GM10248 (cell line): ENCODE measurements around the gene TFPT.
A peak's percentile ranks its signal among the peaks of the same experiment; 100 is the strongest.
"Not testable (repeated sequence)": the region's sequence is repeated elsewhere in the genome, so short reads cannot be mapped to it uniquely, and the experiment has no call there.

Source experiments
- CTCF ChIA-PET: fragments of 300-600 bp; sonication (Branson Sonifier 250); formaldehyde crosslinking; extraction: SDS; loops from one replicate; lab custom pipeline; 2021; ENCODE audit warnings: antibody characterized with exemption; lab: Yijun Ruan, JAX
- POLR2A ChIA-PET: fragments of 350-650 bp; sonication (Branson Sonifier 250); formaldehyde crosslinking; extraction: SDS; loops from one replicate; lab custom pipeline; 2020; ENCODE audit warnings: antibody characterized with exemption; lab: Yijun Ruan, JAX
- DNase-seq: peaks from one replicate; pipeline ENCODE4 v3.0.0; 2012; ENCODE audit errors: extremely low spot score
- TF ChIP-seq, protein P1 (sequence below): IDR thresholded peaks from 2 replicates; pipeline ENCODE4 v1.5.1; 2012; ENCODE audit warnings: mild to moderate bottlenecking, low read depth; ENCODE audit errors: extremely low read depth, missing control alignments, control extremely low read depth

The TFPT gene

DNA sequence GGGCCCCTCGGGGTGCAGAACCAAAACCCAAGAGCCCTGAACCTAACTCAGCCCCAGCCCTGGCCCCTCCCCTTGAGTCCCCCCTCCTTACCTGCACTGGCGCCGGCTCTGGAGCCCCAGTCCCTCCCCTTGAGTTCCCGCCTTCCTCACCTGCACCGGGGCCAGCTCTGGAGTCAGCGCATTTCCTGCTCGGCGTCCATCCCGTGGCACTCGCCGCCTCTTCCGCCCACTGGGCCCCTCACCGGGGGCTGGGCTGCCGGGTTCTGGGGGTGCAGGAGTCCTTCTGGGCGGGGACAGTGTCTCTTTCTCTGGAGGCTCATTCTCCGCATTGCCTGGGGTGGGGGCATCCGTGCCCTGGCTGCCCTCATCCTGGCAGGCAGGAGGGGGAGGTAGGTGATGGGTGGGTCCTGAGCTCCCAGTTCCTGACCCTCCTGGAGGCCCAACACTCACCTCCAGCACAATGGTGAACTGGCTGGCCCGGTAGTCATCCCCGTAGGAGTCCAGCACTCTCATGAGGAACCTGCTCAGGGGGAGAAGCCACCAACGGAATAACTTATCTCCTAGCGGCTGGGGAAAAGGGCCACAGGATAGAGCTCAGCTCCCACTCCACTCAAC is 7.5 kb downstream of the TFPT start:
- DNase-seq: no peak
- TF ChIP-seq, protein P1, sequence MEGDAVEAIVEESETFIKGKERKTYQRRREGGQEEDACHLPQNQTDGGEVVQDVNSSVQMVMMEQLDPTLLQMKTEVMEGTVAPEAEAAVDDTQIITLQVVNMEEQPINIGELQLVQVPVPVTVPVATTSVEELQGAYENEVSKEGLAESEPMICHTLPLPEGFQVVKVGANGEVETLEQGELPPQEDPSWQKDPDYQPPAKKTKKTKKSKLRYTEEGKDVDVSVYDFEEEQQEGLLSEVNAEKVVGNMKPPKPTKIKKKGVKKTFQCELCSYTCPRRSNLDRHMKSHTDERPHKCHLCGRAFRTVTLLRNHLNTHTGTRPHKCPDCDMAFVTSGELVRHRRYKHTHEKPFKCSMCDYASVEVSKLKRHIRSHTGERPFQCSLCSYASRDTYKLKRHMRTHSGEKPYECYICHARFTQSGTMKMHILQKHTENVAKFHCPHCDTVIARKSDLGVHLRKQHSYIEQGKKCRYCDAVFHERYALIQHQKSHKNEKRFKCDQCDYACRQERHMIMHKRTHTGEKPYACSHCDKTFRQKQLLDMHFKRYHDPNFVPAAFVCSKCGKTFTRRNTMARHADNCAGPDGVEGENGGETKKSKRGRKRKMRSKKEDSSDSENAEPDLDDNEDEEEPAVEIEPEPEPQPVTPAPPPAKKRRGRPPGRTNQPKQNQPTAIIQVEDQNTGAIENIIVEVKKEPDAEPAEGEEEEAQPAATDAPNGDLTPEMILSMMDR: no peak
- ChIA-PET POLR2A (no interaction called here), CTCF (no interaction called here)

DNA sequence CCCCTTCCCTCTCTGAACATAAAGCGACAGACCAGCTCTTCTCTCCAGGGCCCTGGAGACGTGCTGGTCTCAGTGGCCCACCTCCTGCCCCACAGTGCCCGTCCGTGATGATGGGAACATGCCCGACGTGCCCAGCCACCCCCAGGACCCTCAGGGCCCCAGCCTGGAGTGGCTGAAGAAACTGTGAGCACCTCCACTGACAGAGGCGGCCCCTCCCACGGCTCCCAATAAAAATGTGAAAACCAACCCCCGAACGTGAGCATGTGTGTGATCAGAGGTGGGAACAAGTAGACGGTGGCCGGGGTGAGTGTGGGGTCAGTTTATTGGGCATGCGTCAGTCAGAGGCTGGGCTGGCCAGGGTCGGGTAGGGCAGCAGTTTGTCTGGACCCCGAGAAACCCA is 8.7 kb downstream of the TFPT start:
- TF ChIP-seq, protein P1: no peak
- ChIA-PET CTCF (no interaction called here), POLR2A (no interaction called here)
- DNase-seq: no peak

DNA sequence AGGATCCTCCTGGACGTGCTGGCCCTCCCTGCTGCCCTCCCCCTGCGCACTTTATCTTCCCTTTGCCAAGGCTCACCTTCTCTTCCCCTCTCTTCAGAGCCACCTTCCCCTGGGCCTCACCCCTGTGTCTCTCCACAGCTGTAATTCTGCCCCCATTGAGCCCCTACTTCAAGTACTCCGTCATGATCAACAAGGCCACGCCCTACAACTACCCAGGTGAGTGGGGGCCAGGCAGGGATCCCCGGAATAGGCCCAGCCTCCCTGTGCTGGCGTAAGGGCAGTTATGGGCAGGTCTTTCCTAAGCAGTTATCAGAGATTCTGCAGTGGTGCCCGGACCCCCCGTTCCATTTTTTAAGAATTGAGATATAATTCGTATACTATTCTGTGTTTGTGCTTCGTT is 9.7 kb downstream of the TFPT start:
- TF ChIP-seq, protein P1: no peak
- ChIA-PET POLR2A (no interaction called here), CTCF (interaction anchor here (1.3 kb wide), 1 partner anchor 8 kb away, joined by 3 read pairs; no protein-coding TSS in a partner anchor)
- DNase-seq: no peak

DNA sequence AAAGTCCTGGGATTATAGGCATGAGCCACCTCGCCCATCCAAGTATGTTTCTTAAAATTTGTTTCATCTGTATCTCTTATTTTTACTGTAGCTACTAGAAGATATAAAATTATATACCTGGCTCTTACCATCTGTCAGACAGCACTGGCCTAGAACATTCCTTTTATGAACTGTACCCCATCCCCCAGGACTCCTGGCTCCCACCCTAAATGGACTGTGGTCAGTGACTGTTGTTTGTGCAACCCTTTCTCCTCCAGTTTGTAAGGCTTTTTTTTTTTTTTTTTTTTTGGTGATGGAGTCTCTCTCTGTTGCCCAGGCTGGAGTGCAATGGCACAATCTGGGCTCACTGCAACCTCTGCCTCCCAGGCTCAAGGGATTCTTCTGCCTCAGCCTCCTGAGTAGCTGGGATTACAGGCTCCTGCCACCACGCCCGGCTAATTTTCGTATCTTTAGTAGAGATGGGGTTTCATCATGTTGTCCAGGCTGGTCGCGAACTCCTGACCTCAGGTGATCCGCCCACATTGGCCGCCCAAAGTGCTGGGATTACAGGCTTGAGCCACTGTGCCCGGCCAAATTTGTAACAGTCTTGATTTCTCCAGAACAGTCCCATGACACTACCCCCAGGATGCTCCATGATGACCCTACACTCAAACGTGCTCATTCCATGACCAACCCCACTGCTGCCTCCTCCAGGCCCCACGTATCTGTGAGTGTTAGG is 10.3 kb downstream of the TFPT start:
- DNase-seq: no peak
- TF ChIP-seq, protein P1: no peak
- POLR2A ChIA-PET: no interaction called here
- CTCF ChIA-PET: interaction anchor here (1.3 kb wide), 1 partner anchor 9 kb away, joined by 3 read pairs; no protein-coding TSS in a partner anchor

DNA sequence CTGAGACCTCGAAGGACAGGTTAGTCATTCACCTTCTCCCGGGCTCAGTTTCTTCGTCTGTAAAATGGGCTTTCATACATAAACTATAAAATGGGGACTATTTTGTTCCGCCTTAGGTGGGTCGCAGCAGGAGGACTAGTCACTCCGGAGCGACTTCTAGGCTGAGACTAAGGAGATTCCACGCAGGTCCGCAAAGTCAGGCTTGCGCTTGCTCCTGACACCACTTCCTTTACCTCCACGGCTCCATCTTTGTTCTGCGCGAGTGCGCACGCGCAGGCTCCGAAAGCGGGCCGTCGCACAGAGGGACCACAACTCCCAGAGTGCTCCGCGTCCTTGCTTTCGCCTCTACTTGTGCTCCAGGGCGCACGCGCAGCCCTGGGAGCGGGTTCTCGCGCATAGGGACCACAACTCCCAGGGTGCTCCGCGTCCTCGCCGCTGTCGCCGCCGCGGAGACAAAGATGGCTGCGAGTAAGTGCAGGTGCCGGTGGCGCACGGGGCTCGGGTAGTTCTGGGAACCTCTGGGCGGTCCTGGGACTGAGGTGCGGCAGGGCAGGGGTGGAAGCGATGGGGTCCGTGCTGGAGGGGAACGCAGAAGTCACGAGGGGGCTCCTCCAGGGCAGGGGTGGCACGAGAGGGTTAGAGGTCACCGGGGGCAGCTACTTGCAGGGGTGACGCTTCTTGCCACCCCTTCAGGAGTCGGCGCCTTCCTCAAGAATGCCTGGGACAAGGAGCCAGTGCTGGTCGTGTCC is 12.9 kb downstream of the TFPT start, which contains the start of gene NDUFA3:
Gene NDUFA3 (plus strand): TSS at position 435 of the 749 bp plus-strand sequence. CDS start 24 bp downstream, at position 459.
- CTCF ChIA-PET: interaction anchor here (0.7 kb wide), 1 partner anchor 310 kb away, joined by 3 read pairs; no protein-coding TSS in a partner anchor
- TF ChIP-seq, protein P1: no peak
- POLR2A ChIA-PET: interaction anchor here (0.9 kb wide), 1 partner anchor 25 kb away, joined by 3 read pairs; no protein-coding TSS in a partner anchor
- peak; percentile 100 for DNase-seq

DNA sequence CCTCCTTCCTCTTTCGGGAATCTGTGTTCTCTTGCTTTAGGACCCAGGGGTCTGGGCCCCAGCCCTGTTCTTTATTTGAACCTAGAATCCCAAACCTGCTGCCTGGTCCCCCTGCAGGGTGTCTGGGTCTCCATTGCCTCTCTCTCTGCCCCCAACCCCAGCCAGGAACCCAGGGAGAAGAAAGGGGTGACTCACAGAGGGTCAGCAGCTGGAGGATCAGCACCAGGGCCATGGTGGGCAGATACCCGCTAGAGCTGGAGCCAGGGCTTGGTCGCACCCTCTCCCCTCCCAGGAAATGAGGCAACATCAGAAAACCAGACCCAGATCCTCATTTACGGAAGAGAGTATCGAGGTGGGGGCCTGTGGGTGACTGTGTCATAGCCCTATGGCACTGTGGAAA is 14.9 kb downstream of the TFPT start, which contains the start of gene OSCAR:
Gene OSCAR (minus strand): TSS at position 243 of the 400 bp plus-strand sequence. CDS start 11 bp downstream, at position 232.
- TF ChIP-seq, protein P1: no peak
- POLR2A ChIA-PET: no interaction called here
- no peak for DNase-seq
- CTCF ChIA-PET: no interaction called here

DNA sequence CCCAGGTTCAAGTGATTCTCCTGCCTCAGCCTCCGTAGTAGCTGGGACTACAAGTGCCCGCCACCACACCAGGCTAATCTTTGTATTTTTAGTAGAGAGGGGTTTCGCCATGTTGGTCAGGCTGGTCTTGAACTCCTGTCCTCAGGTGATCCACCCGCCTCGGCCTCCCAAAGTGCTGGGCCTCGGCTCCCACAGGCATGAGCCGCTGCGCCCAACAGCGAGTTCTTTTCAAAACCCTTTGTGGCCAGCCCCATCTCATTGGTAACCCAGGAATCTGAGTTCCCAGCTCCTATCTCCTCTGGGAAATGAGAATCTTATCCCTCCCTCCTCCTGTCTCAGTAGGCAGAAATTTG is 15.6 kb downstream of the TFPT start:
- POLR2A ChIA-PET, CTCF ChIA-PET, DNase-seq: not testable (repeated sequence)
